ENCODE data around the gene LCN9.
"Not testable (repeated sequence)": the region's sequence is repeated elsewhere in the genome, so short reads cannot be mapped to it uniquely, and the experiment has no call there.

LCN9 gene

GRCh38 chr9:135662758-135663450 lies at the start of gene LCN9:
Gene LCN9, plus strand, starts transcription at chr9:135663309. Its CDS starts 13 bp downstream, at chr9:135663322.
- DNase-seq (ENCODE audit: low read depth, low spot score): no peak
- H3K27ac ChIP-seq: no peak within 1 kb of the TSS

DNA sequence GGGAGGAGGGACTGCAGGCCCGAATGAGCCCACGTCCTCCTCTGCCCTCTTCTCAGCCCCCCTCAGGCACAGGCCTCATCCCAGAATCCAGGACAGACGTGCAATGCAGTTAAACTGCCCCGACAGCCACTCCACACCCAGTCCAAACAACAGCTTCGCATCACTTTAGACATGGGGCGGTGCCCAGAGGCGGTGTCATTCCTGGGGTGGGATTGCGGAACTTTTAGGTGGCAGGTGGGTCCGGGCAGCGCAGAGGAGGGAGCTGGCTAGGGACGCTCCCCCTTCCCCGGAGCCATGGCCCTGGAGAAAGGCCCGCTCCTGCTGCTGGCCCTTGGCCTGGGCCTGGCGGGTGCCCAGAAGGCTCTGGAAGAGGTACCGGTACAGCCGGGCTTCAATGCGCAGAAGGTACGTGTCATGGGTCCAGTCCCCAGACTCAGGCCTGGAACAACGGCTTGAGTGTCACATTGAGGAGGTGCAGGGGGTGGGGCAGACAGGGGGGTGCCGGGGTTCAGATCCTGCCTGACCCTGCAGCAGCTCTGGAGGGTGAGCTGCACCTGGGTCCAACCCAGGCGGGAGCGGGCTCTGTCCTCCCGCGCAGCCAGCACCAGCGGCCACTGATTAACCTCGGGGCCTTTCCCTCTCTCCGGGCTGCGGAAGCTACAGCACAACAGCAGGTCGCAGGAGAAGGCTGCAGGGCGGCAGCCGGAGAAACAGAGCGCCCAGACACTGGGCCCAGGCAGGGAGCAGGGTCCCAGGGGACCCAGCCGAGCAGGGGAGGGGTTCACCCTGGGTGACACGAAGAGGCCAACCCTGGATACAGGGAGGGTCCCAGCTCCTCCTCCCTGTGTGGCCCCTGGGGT lies 48.9 kb upstream of the LCN9 start:
- no peak overlapping the region for H3K27ac ChIP-seq
- no peak for DNase-seq (ENCODE audit: low read depth, low spot score)

- DNase-seq (ENCODE audit: low read depth, low spot score): no peak
- H3K27ac ChIP-seq: no peak overlapping the region
Observed at GRCh38 chr9:135614821-135615665, 48.1 kb upstream of the LCN9 start.

DNA sequence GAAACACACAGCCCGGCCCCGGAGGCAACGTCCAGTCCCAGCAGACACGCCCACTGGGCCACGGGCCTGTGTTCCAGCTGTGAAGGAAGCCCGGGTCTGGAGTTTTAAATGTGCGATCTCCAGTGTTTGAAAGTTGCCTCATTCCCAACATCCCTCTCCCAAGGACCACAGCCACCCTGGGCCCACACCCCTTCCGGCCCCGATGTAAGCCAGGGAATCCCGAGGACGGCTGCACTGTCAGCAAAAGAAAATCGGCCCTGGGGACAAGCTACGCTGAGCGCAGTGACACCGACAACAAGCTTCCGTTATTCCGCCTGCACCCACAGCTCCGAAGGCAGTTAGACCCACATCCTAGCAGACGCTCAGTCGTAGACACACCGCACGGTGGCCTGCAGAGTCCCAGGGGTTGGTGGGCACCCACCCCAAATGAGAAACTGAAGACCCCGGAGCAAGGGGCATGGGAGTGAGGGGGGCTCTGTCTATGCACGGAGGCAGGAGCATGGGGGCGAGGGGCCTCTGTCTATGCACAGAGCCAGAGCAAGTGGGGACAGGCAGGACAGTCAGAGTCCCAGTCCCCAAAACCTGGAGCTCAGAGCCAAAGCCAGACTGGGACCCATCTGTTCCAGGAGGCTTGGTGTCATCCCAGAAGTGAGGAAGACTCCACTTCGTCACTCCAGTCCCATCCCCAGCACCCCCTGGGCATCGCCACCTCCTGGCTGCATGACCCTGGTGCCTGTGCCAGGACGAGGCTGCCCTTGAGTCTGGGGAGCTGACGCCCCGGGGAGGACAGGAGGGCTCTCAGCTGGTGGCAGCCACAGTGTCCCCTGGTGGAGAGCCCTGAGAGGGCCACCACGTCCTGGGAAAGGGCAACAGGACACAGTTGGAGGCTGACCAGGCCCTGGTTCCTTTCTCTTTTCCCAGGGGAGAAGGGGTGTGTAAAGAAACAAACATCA lies 47.2 kb upstream of the LCN9 start:
- DNase-seq (ENCODE audit: low read depth, low spot score): no peak
- no peak overlapping the region for H3K27ac ChIP-seq

GRCh38 chr9:135616619-135617537 lies 46.2 kb upstream of the LCN9 start:
- no peak overlapping the region for H3K27ac ChIP-seq
- no peak for DNase-seq (ENCODE audit: low read depth, low spot score)

GRCh38 chr9:135617538-135617900 lies 45.6 kb upstream of the LCN9 start:
- DNase-seq (ENCODE audit: low read depth, low spot score): no peak

GRCh38 chr9:135617991-135618411 lies 45.1 kb upstream of the LCN9 start:
- H3K27ac ChIP-seq: no peak overlapping the region
- no peak for DNase-seq (ENCODE audit: low read depth, low spot score)

More at GRCh38 chr9:135617538-135617900, 45.6 kb upstream of the LCN9 start:
- H3K27ac ChIP-seq: no peak overlapping the region

- H3K27ac ChIP-seq: no peak overlapping the region
- no peak for DNase-seq (ENCODE audit: low read depth, low spot score)
Observed at GRCh38 chr9:135618866-135619598, 44.1 kb upstream of the LCN9 start.

DNA sequence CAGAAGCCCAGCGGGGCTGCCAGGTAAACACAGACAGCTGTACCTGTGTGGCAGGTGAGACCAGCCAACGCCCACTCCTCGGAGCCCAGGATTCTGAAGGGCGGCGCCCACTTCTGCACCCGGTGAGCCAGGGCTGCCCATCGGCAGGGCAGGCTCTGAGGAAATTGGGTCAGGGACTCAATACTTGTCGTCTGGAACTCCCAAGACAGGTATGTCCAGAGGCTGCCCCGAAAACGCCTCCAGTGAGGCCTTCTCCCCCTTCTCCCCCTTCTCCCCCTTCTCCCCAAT lies 43.6 kb upstream of the LCN9 start:
- no peak overlapping the region for H3K27ac ChIP-seq

GRCh38 chr9:135620558-135620957 lies 42.6 kb upstream of the LCN9 start:
- no peak for DNase-seq (ENCODE audit: low read depth, low spot score)
- no peak overlapping the region for H3K27ac ChIP-seq

More for the DNA sequence above, 43.6 kb upstream of the LCN9 start:
- no peak for DNase-seq (ENCODE audit: low read depth, low spot score)

DNA sequence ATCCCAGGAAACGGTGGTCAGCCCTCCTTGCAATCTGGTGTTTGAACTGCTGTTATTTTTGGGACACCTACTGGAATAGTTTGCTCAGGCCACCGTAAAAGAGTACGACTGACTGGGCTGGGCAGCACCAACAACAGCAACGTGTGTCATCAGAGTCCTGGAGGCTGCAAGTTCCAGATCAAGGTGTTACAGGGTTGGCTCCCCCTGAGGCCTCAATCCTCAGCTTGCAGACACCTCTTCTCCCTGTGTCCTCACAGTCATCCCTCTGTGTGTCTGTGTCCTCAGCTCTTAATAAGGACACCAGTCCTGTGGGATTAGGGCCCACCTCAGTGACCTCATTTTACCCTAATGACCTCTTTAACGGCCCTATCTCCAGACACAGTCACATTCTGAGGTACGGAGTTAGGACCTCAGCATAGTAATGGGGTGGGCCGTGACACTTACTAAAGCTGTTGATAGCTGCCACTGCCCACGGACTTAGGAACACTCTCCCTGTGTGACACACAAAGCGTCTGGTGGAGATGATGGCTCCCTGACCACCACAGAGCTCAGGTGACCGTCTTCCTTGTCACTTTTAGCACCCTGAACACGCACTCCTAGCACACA lies 40.6 kb upstream of the LCN9 start:
- no peak overlapping the region for H3K27ac ChIP-seq
- DNase-seq (ENCODE audit: low read depth, low spot score): no peak

- no peak overlapping the region for H3K27ac ChIP-seq
- no peak for DNase-seq (ENCODE audit: low read depth, low spot score)
Observed at GRCh38 chr9:135624282-135624681, 38.8 kb upstream of the LCN9 start.

- DNase-seq (ENCODE audit: low read depth, low spot score): no peak
- no peak overlapping the region for H3K27ac ChIP-seq
Observed at GRCh38 chr9:135632841-135633240, 30.3 kb upstream of the LCN9 start.

DNA sequence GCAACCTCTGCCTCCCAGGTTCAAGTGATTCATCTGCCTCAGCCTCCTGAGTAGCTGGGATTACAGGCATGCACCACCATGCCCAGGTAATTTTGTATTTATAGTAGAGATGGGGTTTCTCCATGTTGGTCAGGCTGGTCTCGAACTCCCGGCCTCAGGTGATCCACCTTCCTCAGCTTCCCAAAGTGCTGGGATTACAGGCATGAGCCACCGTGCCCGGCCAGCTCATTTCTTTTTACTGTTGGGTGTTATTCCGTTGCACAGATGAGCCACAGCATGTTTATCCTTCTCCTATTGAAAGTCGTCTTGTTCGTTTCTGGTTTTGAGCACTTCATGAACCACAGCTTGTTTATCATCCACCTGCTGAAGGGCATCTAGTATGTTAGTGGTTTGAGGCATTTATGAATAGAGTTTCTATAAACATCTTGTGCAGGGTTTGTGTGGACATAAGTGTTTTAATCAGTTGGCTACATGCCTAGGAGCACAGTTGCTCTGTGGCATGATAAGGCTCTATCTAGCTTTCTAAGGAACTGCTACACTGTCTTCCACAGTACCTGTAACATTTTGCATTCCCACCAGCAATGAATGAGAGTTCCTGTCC lies 26.1 kb upstream of the LCN9 start:
- not testable (repeated sequence) for DNase-seq (ENCODE audit: low read depth, low spot score); H3K27ac ChIP-seq

DNA sequence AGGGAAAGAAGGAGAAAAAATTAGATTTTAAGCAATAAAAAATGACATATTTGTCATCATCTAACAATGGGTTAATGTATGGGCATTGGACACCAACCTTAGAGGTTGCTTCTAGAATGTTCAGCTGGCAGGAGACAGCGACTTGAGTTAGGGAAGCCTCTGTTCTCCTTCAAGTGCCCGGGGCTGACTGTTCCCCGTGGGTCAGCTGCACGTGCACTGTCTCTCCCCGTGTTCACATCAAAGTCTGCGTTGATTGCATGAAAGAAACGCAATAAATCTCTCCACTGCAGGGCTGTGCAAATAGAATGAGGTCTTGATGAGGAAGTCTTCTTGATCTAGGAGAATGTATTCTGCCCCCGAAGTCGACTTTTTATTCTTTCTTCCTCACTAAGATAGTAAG lies 23.9 kb upstream of the LCN9 start, which contains the start of gene GLT6D1:
TSS of gene GLT6D1 (minus strand) at position 345 of the 400 bp plus-strand sequence. CDS start 353 bp downstream, outside the sequence.
- no peak for DNase-seq (ENCODE audit: low read depth, low spot score)
- H3K27ac ChIP-seq: no peak within 1 kb of the TSS

GRCh38 chr9:135641047-135641446 lies 22.1 kb upstream of the LCN9 start:
- no peak overlapping the region for H3K27ac ChIP-seq
- DNase-seq (ENCODE audit: low read depth, low spot score): no peak

DNA sequence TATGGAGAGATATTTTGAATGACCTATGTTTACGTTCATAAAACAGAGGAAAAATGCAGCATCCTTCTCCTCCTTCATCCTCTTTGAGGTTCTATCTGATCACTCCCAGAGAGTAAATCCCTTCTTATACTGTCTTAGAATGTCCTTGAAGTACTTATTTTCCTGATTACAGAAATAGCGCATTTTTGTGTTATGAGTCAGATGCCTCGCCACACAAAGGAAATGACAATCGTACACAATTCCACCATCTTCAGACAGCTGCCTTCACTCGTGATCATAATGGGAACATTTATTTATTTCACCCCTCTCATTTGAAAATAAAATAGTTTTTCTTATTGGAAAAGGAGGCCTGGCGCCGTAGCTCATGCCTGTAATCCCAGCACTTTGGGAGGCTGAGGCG lies 21.4 kb upstream of the LCN9 start:
- DNase-seq (ENCODE audit: low read depth, low spot score): no peak
- no peak overlapping the region for H3K27ac ChIP-seq

Data from epithelial cell of prostate (primary cell).